Kidney tubule cell (primary cell): Measurements from ENCODE around the gene KIF26B.

Source experiments
- DNase-seq: peaks from one replicate; pipeline ENCODE4 v3.0.0-alpha.2; 2018; ENCODE audit warnings: low spot score

Gene KIF26B

DNA sequence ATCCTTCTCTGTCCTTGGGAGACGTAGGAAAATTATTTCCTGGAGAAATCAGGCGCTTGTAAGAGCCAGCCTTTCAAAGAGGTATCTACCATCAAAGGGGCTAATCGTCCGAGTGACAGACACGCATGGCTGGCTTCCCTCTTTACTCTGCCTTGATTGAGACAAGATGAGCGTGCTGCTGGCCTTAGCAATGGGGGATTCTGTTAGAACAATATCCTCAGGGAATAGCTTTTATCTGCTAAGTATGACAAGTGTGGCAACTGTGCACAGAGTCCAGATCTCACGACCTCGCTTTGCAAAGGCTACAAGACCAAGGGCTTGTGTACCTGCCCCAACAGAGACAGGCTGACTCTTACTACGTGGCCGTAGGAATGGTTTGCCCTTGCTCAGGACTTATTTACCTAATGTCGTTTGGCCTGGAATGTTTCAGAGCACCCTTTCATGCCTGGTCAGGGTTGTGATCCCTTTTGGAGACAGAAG, 417.1 kb downstream of the KIF26B start:
- no peak for DNase-seq

DNA sequence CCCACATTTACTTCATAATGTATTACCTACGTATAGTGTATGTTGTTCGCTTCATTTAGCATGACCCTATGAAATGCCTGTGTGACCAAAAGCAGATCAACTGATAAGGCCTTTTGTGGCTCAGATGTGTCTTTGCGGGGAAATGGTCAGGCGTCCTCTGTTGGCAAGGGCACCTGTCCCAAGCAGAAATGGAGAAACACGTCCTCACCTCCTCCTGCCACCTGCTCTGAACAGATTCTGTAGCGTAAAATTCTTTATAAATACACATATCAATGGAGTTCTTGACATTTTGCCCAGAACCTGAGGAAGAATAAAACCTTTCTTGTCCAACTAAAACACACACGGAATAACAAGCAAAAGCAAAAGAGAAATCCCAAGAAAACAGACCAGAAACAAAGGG, 417.9 kb downstream of the KIF26B start:
- no peak for DNase-seq

DNA sequence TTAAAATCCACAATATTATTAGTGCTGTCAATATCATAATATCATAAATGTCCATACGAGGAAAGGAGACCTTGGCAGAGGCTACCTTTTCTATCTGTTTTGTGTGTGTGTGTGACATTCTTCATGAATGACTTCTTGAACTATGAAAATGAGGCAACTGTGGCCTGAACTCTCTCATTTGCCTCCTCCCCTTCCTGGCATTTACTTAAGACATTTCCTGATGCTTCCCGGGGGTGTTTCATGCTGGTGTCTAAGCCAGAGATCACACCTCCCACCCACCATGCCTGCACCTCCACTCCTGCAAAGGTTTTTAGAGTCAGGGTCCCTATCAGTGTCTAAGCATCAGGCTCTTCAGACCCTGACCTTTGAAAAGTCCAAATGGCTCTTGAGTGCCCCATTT, 420.9 kb downstream of the KIF26B start:
- peak; percentile 46 for DNase-seq

DNA sequence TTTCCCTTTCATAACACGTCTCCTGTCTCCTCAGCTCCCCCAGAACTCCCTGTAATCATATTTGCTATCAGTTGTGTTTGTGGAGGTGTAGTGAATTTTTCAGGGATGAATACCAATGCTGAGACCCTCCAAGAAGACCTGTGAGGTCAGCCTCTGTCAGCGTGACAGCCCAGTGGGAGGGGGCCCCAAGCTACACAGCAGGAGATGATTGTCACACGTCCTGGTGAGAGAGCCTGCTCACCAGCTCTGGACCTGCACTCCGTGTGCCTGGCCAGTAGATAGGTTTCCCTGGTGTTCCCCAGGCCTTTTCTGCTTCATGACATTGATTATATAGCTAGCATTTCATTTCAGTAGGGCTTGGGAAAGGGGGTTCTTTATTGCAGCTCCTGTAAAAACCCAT, 421.5 kb downstream of the KIF26B start:
- DNase-seq = no peak

DNA sequence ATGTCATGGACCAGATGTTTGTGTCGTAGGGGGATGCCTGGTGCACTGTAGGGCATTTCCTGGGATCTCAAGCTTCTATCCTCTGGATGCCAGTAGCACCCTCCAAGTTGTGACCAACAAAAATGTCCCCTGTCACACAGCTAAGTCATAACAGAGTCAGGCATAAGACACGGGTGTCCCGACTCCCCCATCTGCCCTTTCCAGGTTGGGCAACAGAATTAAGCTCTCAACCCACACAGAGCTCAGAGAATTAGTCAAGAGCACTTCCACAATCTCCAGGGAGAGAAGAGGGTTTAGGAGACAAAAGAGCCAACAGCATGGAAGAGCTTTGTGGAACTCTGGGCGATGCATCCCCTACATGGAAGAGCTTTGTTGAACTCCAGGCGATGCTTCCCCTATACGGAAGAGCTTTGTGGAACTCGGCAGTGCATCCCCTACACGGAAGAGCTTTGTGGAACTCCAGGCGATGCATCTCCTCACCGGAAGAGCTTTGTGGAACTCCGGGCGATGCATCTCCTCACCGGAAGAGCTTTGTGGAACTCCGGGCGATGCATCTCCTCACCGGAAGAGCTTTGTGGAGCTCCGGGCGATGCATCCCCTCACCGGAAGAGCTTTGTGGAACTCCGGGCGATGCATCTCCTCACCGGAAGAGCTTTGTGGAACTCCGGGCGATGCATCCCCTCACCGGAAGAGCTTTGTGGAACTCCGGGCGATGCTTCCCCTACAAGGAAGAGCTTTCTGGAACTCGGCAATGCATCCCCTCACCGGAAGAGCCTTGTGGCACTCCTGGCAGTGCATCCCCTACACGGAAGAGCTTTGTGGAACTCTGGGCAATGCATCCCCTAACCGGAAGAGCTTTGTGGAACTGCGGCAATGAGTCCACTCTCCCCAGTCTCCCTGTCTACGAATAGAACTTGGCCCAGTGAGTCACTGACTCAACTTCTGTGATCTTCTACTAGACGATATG, 422.7 kb downstream of the KIF26B start:
- no peak for DNase-seq

DNA sequence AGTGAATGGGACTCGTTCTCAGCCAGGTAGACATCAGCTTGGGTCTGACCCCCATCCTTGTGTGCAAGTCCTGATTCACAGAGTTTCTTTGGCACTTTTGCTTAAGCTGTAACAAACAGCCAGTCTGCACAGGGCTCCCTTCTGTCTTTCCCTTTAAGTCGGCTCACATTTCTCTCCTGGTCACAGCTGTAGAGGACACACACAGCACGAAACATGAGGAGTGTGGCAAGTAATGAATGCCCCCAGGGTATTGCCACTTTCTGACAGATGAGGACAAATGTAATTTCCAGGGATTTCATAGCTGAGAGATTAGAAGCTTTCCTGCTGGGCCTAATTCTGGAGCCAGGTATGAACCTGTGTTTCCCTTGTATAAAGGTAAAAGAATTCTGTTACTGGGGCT, 423.5 kb downstream of the KIF26B start:
- DNase-seq = no peak

DNA sequence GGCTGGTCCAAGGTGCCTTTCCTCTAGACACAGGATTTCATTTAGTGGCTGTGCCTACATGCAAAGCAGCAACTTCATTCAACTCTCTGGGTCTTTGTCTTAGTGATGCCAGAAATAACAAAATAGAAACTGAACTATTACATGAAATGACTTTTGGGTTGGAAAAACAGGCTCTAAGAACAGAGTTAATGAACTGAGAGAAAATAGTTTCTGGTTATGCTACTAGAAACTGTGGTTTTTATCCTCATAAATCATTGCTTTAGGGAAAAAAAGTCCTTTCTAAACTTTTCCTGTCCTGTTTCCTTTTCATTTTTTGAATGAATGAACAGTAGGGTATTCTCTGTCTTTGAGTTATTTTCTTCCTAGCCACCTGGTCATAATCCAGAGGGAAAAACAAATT, 424.0 kb downstream of the KIF26B start:
- DNase-seq = no peak

DNA sequence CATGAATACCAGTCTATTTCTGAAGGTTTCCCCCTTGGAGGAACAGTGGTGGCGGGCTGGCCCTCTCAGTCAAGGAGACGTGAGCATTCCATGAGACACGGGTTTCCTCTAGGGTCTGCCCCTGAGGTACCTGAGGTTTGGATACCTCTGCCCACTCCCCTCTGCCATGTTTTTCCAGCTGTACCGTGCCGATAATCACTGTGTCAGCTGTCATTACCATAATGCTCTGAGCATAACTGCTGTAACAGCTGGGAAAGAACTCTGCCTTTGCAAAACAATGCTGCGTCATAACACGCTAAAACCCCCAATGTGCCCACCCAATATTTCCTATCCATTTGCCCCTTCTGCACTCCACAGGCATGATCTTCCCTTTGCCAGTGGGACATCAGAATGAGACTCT, 425.1 kb downstream of the KIF26B start:
- no peak for DNase-seq

DNA sequence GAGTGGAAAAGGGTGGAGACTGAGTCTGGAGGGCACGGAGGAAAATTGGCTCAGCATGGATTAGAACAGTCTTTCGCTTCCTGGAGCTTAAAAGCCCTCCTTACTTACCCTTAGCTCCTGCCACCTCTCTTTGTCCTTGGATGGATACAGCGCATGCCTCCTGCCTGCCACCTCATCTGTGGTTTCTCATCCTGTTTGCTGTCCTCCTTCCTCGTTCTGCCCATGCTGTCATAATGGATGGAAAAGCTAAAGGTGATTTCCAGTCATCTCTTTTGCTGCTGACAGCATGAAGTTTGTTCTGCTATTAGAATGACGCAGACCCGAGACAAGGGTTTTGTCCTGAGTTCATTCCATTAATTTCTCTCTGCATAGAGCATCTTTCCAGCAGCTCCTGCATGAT, 425.9 kb downstream of the KIF26B start:
- peak; percentile 79 for DNase-seq

DNA sequence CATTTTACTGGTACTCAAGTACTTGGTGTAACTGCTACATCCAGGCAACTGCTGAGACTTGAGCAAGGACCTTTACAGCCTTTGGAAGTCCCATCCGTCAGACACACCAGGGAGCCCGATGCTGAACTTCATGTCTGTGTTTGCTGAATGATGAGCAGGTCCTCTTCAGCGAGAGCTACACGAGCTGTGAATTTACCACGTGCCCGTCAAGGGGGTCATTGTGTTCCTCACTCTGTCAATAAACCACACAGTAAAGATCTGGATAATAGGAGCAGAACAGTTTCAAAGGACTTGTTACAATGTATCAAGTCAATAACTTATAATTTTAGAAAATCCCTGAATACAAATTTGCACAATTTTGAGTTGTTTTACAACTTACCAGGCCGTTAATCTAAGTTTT, 427.2 kb downstream of the KIF26B start:
- no peak for DNase-seq

DNA sequence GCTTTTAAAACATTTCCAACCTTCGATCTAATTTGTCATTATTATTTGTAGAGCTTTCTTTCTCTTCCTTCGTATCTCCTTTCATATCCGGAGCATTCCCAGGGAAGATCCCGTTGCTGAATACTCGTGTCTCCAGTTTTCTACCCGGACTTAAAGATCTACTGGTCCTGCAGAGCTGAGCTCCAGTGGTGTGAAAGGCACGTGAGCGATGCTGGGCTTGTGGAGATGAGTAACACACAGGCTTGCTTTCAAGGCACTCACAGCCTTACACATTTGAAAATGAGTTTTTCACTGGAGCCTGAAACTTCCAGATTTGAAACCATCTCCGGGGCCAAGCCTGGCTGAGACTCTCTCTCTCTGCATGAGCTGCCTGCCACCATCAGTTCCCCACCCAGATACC, 428.3 kb downstream of the KIF26B start:
- peak; percentile 70 for DNase-seq

DNA sequence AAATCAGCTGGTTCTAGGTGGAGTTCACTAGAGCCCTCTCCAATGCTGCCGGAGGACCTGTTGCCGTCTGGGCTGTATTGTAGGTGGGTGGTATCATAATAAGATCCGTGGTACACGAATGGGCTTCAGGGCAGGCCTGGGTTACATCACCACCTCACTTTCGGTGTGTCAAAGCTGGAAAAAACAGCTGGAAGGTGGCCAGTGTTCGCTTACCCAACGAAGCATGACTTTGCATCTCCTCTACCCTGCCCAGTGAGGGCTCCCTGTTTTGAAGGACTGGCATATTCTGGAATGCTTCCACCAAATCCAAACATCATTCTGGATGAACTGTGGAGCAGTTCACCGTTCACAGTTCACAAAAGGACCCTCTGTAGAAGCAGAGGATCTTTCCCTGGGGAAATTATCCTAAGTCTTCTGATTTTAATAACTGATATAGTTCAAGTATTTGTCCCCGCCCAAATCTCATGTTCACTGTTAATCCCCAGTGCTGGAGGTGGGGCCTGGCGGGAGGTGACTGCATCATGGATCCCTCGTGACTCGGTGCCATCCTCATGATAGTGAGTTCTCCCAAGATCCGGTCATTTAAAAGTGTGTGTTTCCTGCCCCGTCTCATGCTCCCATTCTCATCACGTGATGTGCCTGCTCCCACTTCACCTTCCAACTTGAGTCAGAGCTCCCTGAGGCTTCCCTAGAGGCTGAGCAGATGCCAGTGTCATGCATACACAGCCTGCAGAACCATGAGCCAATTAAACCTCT, 429.0 kb downstream of the KIF26B start:
- peak; percentile 86 for DNase-seq

DNA sequence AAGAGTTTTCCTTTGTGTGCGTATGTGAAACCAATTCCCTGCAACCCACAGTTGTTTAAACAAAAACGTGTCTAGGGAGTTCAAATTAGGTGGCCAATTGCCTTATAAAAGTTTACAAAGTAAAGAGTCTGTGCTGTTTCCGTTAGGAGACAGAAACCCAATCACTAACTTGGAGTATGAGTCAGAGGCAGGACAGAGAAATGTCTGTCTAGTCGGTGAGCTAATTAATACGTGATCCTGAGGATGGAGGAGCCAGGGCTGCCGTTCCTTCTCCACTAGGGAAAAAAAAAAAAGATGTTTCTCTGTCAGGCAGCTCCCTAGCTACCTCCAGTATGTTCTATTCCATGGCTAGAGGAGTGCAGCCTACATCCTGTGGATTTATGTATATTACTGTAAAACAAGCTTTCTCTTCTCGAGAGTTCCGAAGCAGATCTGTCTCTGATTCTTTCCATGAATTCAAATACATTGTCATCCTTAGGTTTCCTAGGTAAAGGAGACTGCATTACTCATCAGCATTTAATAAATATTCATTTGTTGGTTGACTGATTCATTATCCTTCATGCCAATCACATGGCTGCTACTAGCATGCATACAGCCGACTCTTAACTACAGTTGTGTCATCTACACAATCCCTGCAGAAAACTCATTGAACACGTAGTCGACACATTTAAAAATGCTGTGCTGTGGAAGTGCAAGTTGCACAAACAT, 430.6 kb downstream of the KIF26B start:
- peak; percentile 96 for DNase-seq

DNA sequence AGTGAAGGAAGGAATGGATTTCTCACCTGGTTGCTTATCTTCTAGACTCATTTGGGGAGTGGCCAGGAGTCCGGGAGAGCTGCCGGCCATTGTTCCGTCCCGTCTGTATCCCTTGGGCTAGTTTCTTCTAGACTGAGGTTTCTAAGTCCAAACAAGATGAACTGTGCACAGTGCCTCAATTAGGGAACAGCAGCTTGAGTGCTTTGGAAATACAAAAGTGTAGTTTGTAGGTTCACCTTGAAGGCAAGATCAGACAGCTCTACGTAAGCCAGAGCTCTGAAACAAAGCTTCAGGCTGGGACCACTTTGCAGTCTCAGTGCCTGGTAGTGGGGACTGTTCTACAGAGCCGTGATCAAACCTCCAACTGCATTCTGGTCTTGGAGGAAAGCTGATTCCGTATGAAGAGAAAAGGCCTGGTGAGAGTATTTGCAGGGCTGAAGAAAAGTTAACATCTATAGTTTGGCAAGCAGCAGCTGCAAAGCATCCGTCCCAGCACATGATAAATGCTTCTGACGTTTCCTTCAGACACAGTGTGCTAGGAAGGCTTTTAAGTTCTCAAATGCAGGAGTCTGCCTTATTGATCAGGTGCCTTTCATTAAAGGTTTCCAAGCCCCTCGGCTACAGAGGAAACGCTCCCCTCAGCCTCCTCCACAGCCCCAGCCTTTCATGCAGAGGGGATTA, 432.8 kb downstream of the KIF26B start:
- no peak for DNase-seq

DNA sequence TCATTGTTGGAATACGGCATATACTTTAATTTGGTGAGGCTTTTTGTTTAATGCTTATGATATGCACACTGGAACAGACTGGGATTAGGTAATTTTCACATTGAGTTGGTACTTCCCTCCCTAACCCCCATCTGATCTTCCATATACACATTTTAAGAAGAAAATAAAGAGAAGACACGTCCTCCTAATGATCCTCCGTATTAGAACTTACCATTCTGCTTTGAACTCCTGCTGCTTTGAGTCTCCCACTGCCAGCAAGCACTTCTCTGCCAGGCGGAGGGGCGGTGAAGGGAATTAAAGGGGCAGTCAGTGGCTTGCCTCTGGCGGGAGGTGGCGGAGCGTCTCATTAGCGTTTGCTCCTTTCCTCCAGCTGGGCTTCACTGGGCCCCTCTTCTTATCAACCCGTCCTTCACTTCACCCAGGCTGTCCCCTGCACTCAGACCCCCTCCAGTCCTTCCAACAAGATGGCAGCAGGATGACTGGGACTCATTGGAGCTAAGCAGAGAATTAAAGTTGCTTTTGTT, 433.4 kb downstream of the KIF26B start:
- no peak for DNase-seq

DNA sequence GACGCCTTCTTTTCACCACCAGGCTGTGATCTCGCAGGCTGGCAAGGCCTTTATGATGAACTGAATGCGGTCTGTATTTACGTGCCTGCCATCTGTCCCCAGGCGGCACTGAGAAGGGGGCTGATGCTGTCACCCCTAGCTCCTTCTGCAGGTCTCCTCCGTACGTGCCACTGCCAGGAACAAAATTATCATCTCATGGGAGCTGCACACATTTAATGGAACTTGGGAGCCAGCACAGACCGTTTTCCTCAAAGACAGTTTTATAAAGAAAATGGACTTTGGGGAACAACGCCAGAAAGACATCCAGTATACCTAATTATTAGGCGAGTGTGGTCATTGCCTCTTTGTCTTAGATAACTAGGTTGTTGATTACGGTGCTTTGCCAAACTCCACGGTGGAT, 434.5 kb downstream of the KIF26B start:
- no peak for DNase-seq

DNA sequence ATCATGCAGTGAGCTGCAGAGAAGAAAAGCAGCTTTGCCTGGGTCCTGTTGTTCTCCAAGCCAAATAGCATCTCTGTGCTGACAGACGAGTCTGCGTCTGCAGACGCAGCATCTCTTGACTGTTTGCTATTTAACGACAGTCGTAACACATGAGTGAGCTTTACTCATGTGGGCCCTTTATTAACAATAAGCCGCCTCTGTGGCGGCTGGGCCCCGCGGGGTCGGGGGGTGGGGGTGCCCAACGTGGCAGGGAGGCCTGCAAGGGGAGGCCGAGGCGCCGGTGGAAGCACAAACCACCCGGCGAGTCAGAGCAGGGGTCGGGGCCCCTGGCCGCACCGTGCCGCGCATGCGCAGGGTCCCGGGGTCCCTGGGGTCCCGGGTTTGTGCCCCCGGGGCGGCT, 435.1 kb downstream of the KIF26B start:
- peak; percentile 50 for DNase-seq

DNA sequence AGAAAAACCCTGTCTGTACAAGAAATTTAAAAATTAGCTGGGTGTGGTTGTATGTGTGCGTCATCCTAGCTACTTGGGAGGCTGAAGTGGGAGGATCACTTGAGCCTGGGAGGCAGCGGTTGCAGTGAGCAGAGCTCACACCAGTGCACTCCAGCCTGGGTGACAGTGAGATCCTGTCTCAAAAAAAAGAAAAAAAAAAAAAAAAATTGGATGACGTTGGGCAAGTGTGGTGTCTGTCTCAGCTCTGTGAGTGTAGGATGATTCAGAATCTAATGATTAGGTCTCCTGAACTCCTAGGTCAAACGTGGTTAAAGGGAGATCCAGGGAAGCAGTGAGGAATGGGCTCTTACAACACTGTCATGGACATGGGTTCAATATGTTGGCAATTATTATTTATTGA, 435.9 kb downstream of the KIF26B start:
- peak; percentile 85 for DNase-seq

DNA sequence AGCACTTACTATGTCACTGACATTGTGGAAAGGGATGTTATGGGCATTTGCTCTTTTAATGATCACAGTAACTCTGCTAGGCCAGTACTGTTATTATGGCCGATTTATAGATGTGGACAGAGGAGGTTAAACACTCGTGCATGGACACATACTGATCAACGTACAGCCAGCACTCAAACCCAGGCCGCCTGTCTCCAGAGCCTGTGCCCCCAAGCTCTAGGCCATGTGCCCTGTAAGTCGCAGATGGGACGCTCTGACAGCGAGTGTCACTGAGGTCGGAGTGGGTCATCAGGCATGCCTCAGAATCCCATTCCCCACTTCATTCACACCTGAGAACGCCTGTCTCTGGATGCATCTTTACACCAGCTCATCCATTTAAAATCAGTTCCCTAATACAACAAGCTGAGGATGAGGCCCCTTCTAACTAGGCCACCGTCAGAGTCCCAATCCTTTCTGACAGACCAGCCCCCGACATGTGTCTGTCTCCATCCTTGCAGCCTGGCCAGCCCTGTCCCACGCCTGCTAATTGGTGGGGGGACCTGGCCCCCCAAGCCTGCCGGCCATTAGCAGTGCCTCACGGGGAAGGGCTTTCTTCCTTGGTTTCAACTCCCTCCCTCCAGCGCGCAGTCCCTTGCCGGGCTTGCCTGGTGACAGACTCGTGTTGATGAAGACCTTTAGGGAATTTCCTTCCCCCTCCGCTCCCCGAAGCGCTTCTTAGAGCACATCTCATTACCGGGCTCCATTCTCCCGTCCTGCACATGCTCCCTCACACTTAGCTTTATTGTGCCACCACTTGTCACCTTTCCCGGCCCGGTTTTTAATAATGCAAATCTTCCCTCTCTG, 436.8 kb downstream of the KIF26B start:
- no peak for DNase-seq

DNA sequence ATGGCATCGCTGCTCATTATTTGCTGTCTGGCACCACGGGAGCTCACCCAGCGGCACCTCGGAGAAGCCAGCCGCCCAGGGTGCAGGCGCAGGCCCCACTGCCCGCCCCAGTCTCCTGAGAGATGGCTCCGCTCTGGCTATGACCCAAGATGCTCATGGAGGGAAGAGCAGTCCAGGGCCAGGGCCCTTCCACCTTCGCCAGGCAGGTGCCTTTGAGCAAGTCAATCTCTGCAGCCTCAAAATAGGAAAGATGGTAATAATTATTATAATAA, 437.3 kb downstream of the KIF26B start:
- no peak for DNase-seq
